Karpas-422 (cell line): ENCODE measurements around the gene GSDME. TPM values are rescaled to one million over a fixed set of nuclear protein-coding genes. Genes with fewer than 3 reads are reported as not detected.
"Not testable (repeated sequence)": the region's sequence is repeated elsewhere in the genome, so short reads cannot be mapped to it uniquely, and the experiment has no call there.

Source experiments
- DNase-seq: peaks from one replicate; pipeline ENCODE4 v3.0.0-alpha.2; 2015
- H2AFZ ChIP-seq: fragments of 200-600 bp; sonication (generic); 2 replicates; pipeline ENCODE4 v1.6.1; 2014; ENCODE audit warnings: antibody characterized with exemption, low read length, mixed read lengths
- H3K27ac ChIP-seq: fragments of 200-600 bp; sonication (generic); 2 replicates; pipeline ENCODE4 v1.5.1; 2014; ENCODE audit warnings: mild to moderate bottlenecking, low read length, moderate library complexity
- H3K27me3 ChIP-seq: fragments of 200-600 bp; sonication (generic); 2 replicates; pipeline ENCODE4 v1.6.1; 2014; ENCODE audit warnings: low read length, mixed read lengths
- H3K36me3 ChIP-seq: fragments of 200-600 bp; sonication (generic); 2 replicates; pipeline ENCODE4 v1.6.1; 2014; ENCODE audit warnings: low read length, mixed read lengths; ENCODE audit not compliant: insufficient read depth
- H3K4me1 ChIP-seq: fragments of 200-600 bp; sonication (generic); 2 replicates; pipeline ENCODE4 v1.6.1; 2014; ENCODE audit warnings: mild to moderate bottlenecking, low read length, mixed read lengths
- H3K4me2 ChIP-seq: fragments of 200-600 bp; sonication (generic); 2 replicates; pipeline ENCODE4 v1.6.1; 2014; ENCODE audit warnings: low read length, low read depth, mild to moderate bottlenecking; ENCODE audit not compliant: poor library complexity, severe bottlenecking
- H3K4me3 ChIP-seq: fragments of 200-600 bp; sonication (generic); 2 replicates; pipeline ENCODE4 v1.5.1; 2014; ENCODE audit warnings: mild to moderate bottlenecking, antibody characterized with exemption, low read length, mixed read lengths
- H3K79me2 ChIP-seq: fragments of 200-600 bp; sonication (generic); 2 replicates; pipeline ENCODE4 v1.6.1; 2014; ENCODE audit warnings: mild to moderate bottlenecking, low read length, mixed read lengths
- H3K9ac ChIP-seq: fragments of 200-600 bp; sonication (generic); 2 replicates; pipeline ENCODE4 v1.6.0; 2014; ENCODE audit warnings: low read length
- H3K9me2 ChIP-seq: fragments of 200-600 bp; sonication (generic), shearing (Covaris generic); replicated peaks from 2 replicates; pipeline ENCODE4 v1.6.0; 2014; ENCODE audit warnings: mild to moderate bottlenecking, low read length, moderate library complexity; ENCODE audit not compliant: insufficient read depth
- H3K9me3 ChIP-seq: fragments of 300-700, 200-600 bp; sonication (generic); 2 replicates; pipeline ENCODE4 v1.6.1; 2014; ENCODE audit warnings: low read length, mixed read lengths
- H4K20me1 ChIP-seq: fragments of 200-600 bp; sonication (generic); 2 replicates; pipeline ENCODE4 v1.6.1; 2014; ENCODE audit warnings: mild to moderate bottlenecking, antibody characterized with exemption, low read length, low read depth; ENCODE audit not compliant: insufficient read depth
- total RNA-seq: library from RNA; depleted of rRNA; stranded (reverse); fragments of >200 nt; shearing (Covaris generic); gene quantifications from 2 replicates; pipeline ENCODE4 v1.2.3, GENCODE V29; 2014; ENCODE audit warnings: low replicate concordance

Gene GSDME
- total RNA-seq, 1 experiment from 2014 or later, result 6.0 TPM

DNA sequence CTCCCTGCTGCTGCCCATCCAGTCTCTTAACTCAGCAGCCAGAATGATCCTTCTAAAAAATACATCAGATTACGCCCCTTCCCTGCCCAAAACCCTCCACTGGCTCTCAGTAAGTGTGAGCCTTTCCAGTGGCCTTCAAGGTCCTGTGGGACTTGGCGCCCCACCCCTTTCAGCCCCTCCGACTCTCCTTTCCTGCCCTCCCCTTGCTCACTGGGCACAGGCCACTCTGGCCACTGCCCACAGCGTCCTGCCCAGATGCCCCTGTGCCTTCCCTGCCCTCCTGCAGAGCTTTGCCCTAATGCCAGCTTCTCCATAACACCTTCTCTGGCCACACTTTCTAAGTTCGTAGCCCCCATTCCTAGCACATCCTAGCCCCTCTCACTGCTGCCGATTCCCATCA, 13.8 kb downstream of the GSDME start:
- H3K9ac ChIP-seq, result no peak overlapping the region
- no peak overlapping the region for H2AFZ ChIP-seq
- H3K27ac ChIP-seq, result no peak overlapping the region
- H3K4me3 ChIP-seq, result no peak overlapping the region
- H3K9me3 ChIP-seq, result no peaks in the 10 kb centered on the region
- no peak overlapping the region for H3K4me2 ChIP-seq
- DNase-seq, result no peak
- H3K27me3 ChIP-seq, result no peaks in the 10 kb centered on the region
- no peaks in the 10 kb centered on the region for H4K20me1 ChIP-seq
- peaks cover 3% of the 10 kb centered on the region; the same call in 1 of the 2 replicates for H3K4me1 ChIP-seq
- H3K79me2 ChIP-seq, result no peaks in the 10 kb centered on the region
- H3K36me3 ChIP-seq, result no peaks in the 10 kb centered on the region; the same call in 1 of the 2 replicates
- H3K9me2 ChIP-seq, result no peaks in the 10 kb centered on the region

DNA sequence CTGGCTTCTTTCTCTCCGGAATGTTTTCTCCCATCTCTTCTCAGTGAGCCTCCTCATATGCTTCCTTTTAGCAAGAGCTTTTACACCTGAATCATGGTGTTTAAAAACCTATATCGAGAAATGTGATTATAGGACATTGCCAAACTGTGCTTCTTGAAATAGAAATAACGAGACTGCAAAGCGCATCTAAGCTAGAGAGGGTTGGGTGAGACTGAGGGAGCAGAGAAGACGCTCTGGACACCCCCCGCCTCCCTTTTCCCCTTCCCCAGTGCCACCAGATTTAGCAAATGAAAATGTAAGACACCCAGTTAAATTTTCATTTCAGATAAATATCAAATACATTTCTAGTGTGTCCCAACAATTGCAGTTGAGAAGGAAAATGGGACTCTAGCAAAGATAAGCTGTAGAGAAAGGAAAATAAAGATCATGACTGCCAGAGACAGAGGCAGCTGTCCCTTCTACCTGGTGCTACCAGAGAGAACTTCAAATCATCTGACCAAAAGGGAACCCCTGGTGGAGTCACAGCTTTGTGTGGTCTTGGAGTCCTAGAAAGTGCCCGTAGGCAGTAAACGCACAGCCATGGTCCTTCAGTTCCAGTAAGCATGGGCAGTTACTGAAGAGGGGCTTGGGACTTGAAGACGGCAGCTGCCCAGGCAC, 14.6 kb downstream of the GSDME start:
- Histone ChIP-seq H3K36me3 (no peaks in the 10 kb centered on the region; the same call in 1 of the 2 replicates), H3K4me1 (peaks cover 3% of the 10 kb centered on the region; the same call in 1 of the 2 replicates), H3K27me3 (no peaks in the 10 kb centered on the region), H3K27ac (no peak overlapping the region), H3K4me2 (no peak overlapping the region), H3K9me2 (no peaks in the 10 kb centered on the region), H3K79me2 (no peaks in the 10 kb centered on the region), H3K9me3 (no peaks in the 10 kb centered on the region), H3K9ac (no peak overlapping the region), H3K4me3 (no peak overlapping the region), H4K20me1 (no peaks in the 10 kb centered on the region), H2AFZ (no peak overlapping the region)
- no peak for DNase-seq

DNA sequence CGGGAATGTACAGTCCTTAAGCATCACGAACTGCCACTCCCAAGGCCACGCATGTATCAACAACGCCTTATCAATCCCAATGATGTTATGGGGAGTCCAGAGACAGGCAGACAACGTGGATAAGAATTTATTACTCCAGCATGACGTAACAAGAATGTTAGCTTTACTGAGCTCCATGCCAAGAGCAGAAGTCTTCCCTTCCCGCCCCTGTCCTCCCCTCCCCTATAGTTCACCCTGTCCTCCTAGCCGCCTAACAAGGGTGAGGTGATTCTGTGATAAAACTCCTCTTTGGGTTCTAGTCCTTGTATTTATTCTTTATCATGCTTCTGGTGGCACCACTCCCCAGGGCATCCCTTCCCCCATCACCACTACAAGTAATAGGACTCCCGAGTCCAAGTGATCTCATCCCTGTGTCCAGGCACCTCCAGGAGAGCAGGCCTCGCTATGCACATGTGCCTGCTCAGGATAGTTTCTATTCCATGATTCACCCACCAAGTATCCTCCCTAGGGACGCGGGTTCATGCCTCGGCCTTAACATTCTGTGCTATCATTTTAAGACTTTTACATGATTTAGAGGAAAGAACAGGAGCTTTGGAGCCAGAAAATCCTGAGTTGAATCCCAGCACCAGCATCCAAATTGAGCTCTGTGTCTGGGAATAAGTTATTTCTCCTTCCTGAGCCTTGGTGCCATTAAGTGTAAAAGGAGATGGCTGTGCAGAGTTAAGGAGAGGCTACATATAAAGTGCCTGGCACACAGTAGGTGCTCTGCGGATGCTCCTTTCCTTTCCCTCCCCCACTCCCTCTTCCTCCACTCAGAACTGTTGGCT, 15.4 kb downstream of the GSDME start:
- Histone ChIP-seq H3K79me2 (no peaks in the 10 kb centered on the region), H3K27me3 (no peaks in the 10 kb centered on the region), H3K4me2 (no peak overlapping the region), H3K4me3 (no peak overlapping the region), H3K9me3 (no peaks in the 10 kb centered on the region), H4K20me1 (no peaks in the 10 kb centered on the region), H3K4me1 (peaks cover 3% of the 10 kb centered on the region; the same call in 1 of the 2 replicates), H3K27ac (no peak overlapping the region), H2AFZ (no peak overlapping the region), H3K9ac (no peak overlapping the region), H3K9me2 (no peaks in the 10 kb centered on the region), H3K36me3 (no peaks in the 10 kb centered on the region; the same call in 1 of the 2 replicates)
- DNase-seq, result no peak

DNA sequence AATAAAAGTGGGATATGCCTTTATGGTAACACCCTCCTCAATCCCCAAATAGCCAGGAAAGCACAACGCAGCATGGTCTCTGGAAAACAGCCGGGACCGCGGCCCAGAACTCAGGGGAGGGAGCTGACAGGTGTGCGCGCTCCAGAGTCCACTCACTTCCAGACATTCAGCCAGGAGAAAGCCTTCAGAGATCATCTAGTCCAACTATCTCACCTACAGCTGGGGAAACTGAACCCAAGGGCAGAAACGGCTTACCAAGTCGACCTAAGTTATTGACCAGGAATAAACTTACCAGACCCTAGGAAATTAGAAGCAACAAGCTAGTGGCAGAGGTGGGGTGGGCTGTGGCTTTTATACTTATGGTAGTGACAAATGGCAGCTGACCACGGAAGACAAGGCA, 16.4 kb downstream of the GSDME start:
- Histone ChIP-seq H3K9me3 (no peaks in the 10 kb centered on the region), H3K9me2 (no peaks in the 10 kb centered on the region), H3K9ac (no peak overlapping the region), H3K4me1 (peaks cover 3% of the 10 kb centered on the region; the same call in 1 of the 2 replicates), H3K79me2 (no peaks in the 10 kb centered on the region), H3K27ac (no peak overlapping the region), H3K4me2 (no peak overlapping the region), H3K4me3 (no peak overlapping the region), H3K36me3 (no peaks in the 10 kb centered on the region; the same call in 1 of the 2 replicates), H3K27me3 (no peaks in the 10 kb centered on the region), H2AFZ (no peak overlapping the region), H4K20me1 (no peaks in the 10 kb centered on the region)
- DNase-seq, result no peak

DNA sequence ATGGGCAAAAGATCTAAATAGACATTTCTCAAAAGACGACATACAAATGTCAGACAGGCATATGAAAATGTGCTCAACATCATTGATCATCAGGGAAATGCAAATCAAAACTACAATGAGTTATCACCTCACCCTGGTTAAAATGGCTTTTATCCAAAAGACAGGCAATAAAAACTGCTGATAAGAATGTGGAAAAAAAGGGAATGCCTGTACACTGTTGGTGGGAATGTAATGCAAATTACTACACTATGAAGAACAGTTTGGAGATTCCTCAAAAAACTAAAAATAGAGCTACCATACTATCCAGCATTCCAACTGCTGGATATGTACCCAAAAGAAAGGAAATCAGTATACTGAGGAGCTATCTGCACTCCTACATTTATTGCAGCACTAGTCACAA, 18.0 kb downstream of the GSDME start:
- Histone ChIP-seq H3K36me3 (no peaks in the 10 kb centered on the region; the same call in 1 of the 2 replicates), H3K27ac (no peak overlapping the region), H3K4me2 (no peak overlapping the region), H3K79me2 (no peaks in the 10 kb centered on the region), H3K9me2 (no peaks in the 10 kb centered on the region), H3K27me3 (no peaks in the 10 kb centered on the region), H4K20me1 (no peaks in the 10 kb centered on the region), H3K9ac (no peak overlapping the region), H3K4me3 (no peak overlapping the region), H3K9me3 (no peaks in the 10 kb centered on the region), H3K4me1 (peaks cover 3% of the 10 kb centered on the region; the same call in 1 of the 2 replicates), H2AFZ (no peak overlapping the region)
- no peak for DNase-seq

DNA sequence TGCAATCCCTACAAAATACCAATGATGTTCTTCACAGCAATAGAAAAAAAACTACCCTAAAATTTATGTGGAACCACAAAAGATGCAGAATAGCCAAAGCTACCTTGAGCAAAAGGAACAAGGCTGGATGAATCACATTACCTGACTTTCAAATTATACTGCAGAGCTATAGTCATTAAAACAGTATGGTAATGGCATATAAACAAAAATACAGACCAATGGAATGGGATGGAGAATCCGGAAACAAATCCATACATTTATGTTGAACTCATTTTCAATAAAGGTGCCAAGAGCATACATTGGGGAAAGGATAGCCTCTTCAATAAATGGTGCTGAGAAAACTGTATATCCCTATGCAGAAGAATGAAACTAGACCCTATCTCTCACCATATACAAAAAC, 18.7 kb downstream of the GSDME start:
- DNase-seq, result no peak

DNA sequence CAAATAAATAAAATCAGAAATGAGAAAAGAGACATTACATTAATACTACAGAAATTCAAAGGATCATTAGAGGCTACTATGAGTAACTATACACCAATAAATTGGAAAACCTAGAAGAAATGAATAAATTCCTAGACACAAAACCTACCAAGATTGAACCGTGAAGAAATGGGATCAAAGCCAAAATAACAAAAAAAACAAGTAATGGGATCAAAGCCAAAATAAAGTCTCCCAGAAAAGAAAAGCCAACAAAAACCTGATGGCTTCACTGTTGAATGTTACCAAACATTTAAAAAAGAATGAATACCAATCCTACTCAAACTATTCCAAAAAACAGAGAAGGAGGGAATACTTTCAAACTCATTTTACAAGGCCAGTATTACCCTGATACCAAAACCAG, 20.0 kb downstream of the GSDME start:
- Histone ChIP-seq H3K4me3 (no peak overlapping the region), H3K27ac (no peak overlapping the region), H2AFZ (no peak overlapping the region), H3K9me3 (no peaks in the 10 kb centered on the region), H3K27me3 (no peaks in the 10 kb centered on the region), H3K4me1 (peaks cover 3% of the 10 kb centered on the region; the same call in 1 of the 2 replicates), H3K79me2 (no peaks in the 10 kb centered on the region), H3K9ac (no peak overlapping the region), H3K36me3 (no peaks in the 10 kb centered on the region), H4K20me1 (no peaks in the 10 kb centered on the region), H3K9me2 (no peaks in the 10 kb centered on the region), H3K4me2 (no peak overlapping the region)
- DNase-seq, result no peak

More for the DNA sequence above, 18.7 kb downstream of the GSDME start:
- Histone ChIP-seq H4K20me1 (no peaks in the 10 kb centered on the region), H3K4me1 (peaks cover 3% of the 10 kb centered on the region; the same call in 1 of the 2 replicates), H3K9ac (no peak overlapping the region), H3K4me3 (no peak overlapping the region), H3K9me2 (no peaks in the 10 kb centered on the region), H2AFZ (no peak overlapping the region), H3K27ac (no peak overlapping the region), H3K36me3 (no peaks in the 10 kb centered on the region), H3K27me3 (no peaks in the 10 kb centered on the region), H3K79me2 (no peaks in the 10 kb centered on the region), H3K4me2 (no peak overlapping the region), H3K9me3 (no peaks in the 10 kb centered on the region)

DNA sequence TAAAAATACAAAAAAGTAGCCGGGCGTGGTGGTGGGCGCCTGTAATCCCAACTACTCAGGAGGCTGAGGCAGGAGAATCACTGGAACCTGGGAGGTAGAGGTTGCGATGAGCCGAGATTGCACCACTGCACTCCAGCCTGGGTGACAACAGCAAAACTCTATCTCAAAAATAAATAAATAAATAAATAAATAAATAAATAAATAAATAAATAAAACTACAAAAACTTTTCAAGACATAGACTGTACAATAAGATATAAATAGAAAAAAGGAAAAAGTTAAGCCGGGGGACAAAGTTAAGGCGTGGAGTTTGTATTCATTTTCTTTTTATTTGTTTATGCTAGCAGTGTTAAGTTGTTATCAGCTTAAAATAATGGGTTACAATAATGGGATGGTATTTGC, 21.7 kb downstream of the GSDME start:
- not testable (repeated sequence) for H3K9ac ChIP-seq, H3K79me2 ChIP-seq, H3K4me2 ChIP-seq, H3K9me3 ChIP-seq, H3K4me3 ChIP-seq, H3K27ac ChIP-seq, DNase-seq, H3K9me2 ChIP-seq, H3K36me3 ChIP-seq, H3K27me3 ChIP-seq, H4K20me1 ChIP-seq, H2AFZ ChIP-seq, H3K4me1 ChIP-seq
